HCT116 (cell line): Measurements from ENCODE around the gene VSTM1. TPM values are rescaled to one million over a fixed set of nuclear protein-coding genes. Genes with fewer than 3 reads are reported as not detected.

Experiments used
- ATAC-seq: fragments of 200-7000 bp; cut with Tn5 transposase; 2 replicates; pipeline ENCODE4 v1.9.1; 2020; ENCODE audit warnings: mild to moderate bottlenecking, moderate library complexity
- Bru-seq: library from RNA; stranded (reverse); fragments of 400-500 nt; gene quantifications from one replicate; lab custom pipeline; 2021; lab: Mats Ljungman, UMichigan
- BruChase-seq, 2 experiments: library from RNA; stranded (reverse); fragments of 400-500 nt; gene quantifications; one replicate each; lab custom pipeline; 2021; lab: Mats Ljungman, UMichigan
- BruUV-seq: library from RNA; stranded (reverse); fragments of 400-500 nt; replicated peaks from 2 replicates; lab custom pipeline; 2021; lab: Mats Ljungman, UMichigan
- CTCF ChIA-PET: fragments of 300-600 bp; sonication (Branson Sonifier 250); formaldehyde crosslinking; loops from one replicate; lab custom pipeline; 2021; ENCODE audit warnings: antibody characterized with exemption; lab: Charles Lee
- POLR2A ChIA-PET: fragments of 300-600, 350-600 bp; sonication (Branson Sonifier 250); formaldehyde crosslinking; loops from one replicate; lab custom pipeline; 2021; ENCODE audit warnings: antibody characterized with exemption; lab: Charles Lee
- RAD21 ChIA-PET, 2 experiments: fragments of 300-600 bp; sonication (Branson Sonifier 250); formaldehyde crosslinking; loops; one replicate each; lab custom pipeline; 2023; ENCODE audit warnings: low total read pairs in 2 of 2; ENCODE audit not compliant: uncharacterized antibody in 2 of 2, unreplicated experiment in 2 of 2, low non-redundant PET in 1 of 2; lab: Charles Lee
- DNase-seq: peaks from one replicate; pipeline ENCODE4 v3.0.0-alpha.2; 2010; ENCODE audit warnings: low read depth, low spot score
- H2AFZ ChIP-seq: fragments of 200-600 bp; shearing (Covaris generic), sonication (generic); 2 replicates; pipeline ENCODE4 v1.6.1; 2017; ENCODE audit warnings: low read depth, mixed run types, mixed read lengths, antibody characterized with exemption, low read length; ENCODE audit not compliant: poor library complexity, severe bottlenecking
- H3K27ac ChIP-seq: 2 replicates; pipeline ENCODE4 v1.5.1; 2012; ENCODE audit warnings: low read depth, low read length
- H3K27me3 ChIP-seq: fragments of 200-600 bp; sonication (generic); 2 replicates; pipeline ENCODE4 v1.6.1; 2016; ENCODE audit warnings: mixed run types, low read length, mixed read lengths; ENCODE audit not compliant: insufficient read depth
- H3K36me3 ChIP-seq, 2 experiments: fragments of 200-500 bp in 1 of 2; fragments of 200-600 bp in 1 of 2; sonication (Bioruptor generic) in 1 of 2; sonication (generic) in 1 of 2; 2 replicates each; pipeline versions ENCODE4 v1.5.1 to v1.6.1; 2014 to 2016; ENCODE audit warnings: low read length in 2 of 2, inconsistent platforms in 1 of 2, mixed read lengths in 1 of 2, mixed run types in 1 of 2; ENCODE audit not compliant: insufficient read depth in 2 of 2, control insufficient read depth in 1 of 2
- H3K4me1 ChIP-seq, 2 experiments: fragments of 200-600 bp in 1 of 2; sonication (generic) in 1 of 2; 2 replicates each; pipeline versions ENCODE4 v1.5.1 to v1.6.1; 2012 to 2017; ENCODE audit warnings: low read length in 2 of 2, inconsistent platforms in 1 of 2, mild to moderate bottlenecking in 1 of 2, mixed read lengths in 1 of 2, mixed run types in 1 of 2, moderate library complexity in 1 of 2; ENCODE audit not compliant: insufficient read depth in 2 of 2, control insufficient read depth in 1 of 2
- H3K4me2 ChIP-seq: fragments of 200-600 bp; sonication (generic); 2 replicates; pipeline ENCODE4 v1.6.1; 2017; ENCODE audit warnings: mixed run types, low read length, mixed read lengths
- H3K4me3 ChIP-seq, 2 experiments: fragments of 200-600 bp in 1 of 2; sonication (generic) in 1 of 2; replicated peaks in 1 of 2; 2 replicates each; pipeline ENCODE4 v1.5.1; 2011 to 2016; ENCODE audit warnings: low read length in 2 of 2, control low read depth in 1 of 2, low read depth in 1 of 2, mild to moderate bottlenecking in 1 of 2, mixed read lengths in 1 of 2, mixed run types in 1 of 2
- H3K79me2 ChIP-seq: fragments of 200-600 bp; sonication (generic); 2 replicates; pipeline ENCODE4 v1.6.1; 2017; ENCODE audit warnings: mild to moderate bottlenecking, mixed run types, low read length, moderate library complexity, mixed read lengths; ENCODE audit not compliant: insufficient read depth
- H3K9ac ChIP-seq: fragments of 200-600 bp; sonication (generic); 2 replicates; pipeline ENCODE4 v1.6.1; 2016; ENCODE audit warnings: low read length, mixed read lengths
- H3K9me2 ChIP-seq: fragments of 200-600 bp; sonication (generic), shearing (Covaris generic); 2 replicates; pipeline ENCODE4 v1.6.1; 2017; ENCODE audit warnings: mixed run types, mild to moderate bottlenecking, moderate library complexity; ENCODE audit not compliant: insufficient read depth
- H3K9me3 ChIP-seq, 2 experiments: fragments of 200-500 bp in 1 of 2; fragments of 200-600 bp in 1 of 2; sonication (Bioruptor generic) in 1 of 2; sonication (generic) in 1 of 2; 2 replicates each; pipeline ENCODE4 v1.6.1; 2014 to 2017; ENCODE audit warnings: low read length in 2 of 2, mixed read lengths in 2 of 2, inconsistent platforms in 1 of 2, low read depth in 1 of 2, mild to moderate bottlenecking in 1 of 2, mixed run types in 1 of 2, moderate library complexity in 1 of 2; ENCODE audit not compliant: control insufficient read depth in 1 of 2, insufficient read depth in 1 of 2
- H4K20me1 ChIP-seq: fragments of 200-600 bp; sonication (generic), shearing (Covaris generic); 2 replicates; pipeline ENCODE4 v1.6.1; 2017; ENCODE audit warnings: mixed run types, mild to moderate bottlenecking, moderate library complexity; ENCODE audit not compliant: insufficient read depth
- CEBPB ChIP-seq: IDR thresholded peaks from 2 replicates; pipeline ENCODE4 v1.6.1; 2012; ENCODE audit warnings: low read depth
- RAD21 ChIP-seq: IDR thresholded peaks from 2 replicates; pipeline ENCODE4 v1.6.1; 2012; ENCODE audit warnings: low read depth, mild to moderate bottlenecking
- SIN3A ChIP-seq: IDR thresholded peaks from 2 replicates; pipeline ENCODE4 v1.6.1; 2012; ENCODE audit warnings: low read depth
- SP1 ChIP-seq: IDR thresholded peaks from 2 replicates; pipeline ENCODE4 v1.6.1; 2012; ENCODE audit warnings: low read depth
- SRF ChIP-seq: IDR thresholded peaks from 2 replicates; pipeline ENCODE4 v1.6.1; 2012; ENCODE audit warnings: low read depth
- ZFX ChIP-seq: fragments of 450-650 bp; IDR thresholded peaks from 2 replicates; pipeline ENCODE4 v1.6.1; 2017
- intact Hi-C: fragments of 100-400 bp; cut with micrococcal nuclease; formaldehyde crosslinking; loops from 2 replicates; pipeline ENCODE4 v1.10.0; 2022
- long read RNA-seq: library from polyadenylated mRNA; unstranded; transcript quantifications from one replicate; pipeline ENCODE4 v2.0.0, GENCODE V29; 2021; ENCODE audit not compliant: unreplicated experiment
- polyA plus RNA-seq: library from polyadenylated mRNA; unstranded; fragments of >200 nt; gene quantifications from 2 replicates; pipeline ENCODE4 v1.2.1, GENCODE V29; 2012; ENCODE audit warnings: missing spikeins
- total RNA-seq: library from RNA; stranded (reverse); gene quantifications from one replicate; pipeline ENCODE4 v1.2.1, GENCODE V29; 2021; ENCODE audit not compliant: unreplicated experiment
- TF ChIP-seq, protein P1 (sequence below): IDR thresholded peaks from 2 replicates; pipeline ENCODE4 v1.6.1; 2012
- TF ChIP-seq, protein P2 (sequence below): IDR thresholded peaks from 2 replicates; pipeline ENCODE4 v1.6.1; 2012; ENCODE audit warnings: low read depth
- TF ChIP-seq, protein P3 (sequence below): IDR thresholded peaks from 2 replicates; pipeline ENCODE4 v1.6.1; 2012

The VSTM1 gene, protein sequence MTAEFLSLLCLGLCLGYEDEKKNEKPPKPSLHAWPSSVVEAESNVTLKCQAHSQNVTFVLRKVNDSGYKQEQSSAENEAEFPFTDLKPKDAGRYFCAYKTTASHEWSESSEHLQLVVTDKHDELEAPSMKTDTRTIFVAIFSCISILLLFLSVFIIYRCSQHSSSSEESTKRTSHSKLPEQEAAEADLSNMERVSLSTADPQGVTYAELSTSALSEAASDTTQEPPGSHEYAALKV
- total RNA-seq (not detected), Bru-seq, nascent RNA (not detected), BruChase-seq, experiment 1, labeled RNA remaining after a 6-hour chase (not detected), BruChase-seq, experiment 2, labeled RNA remaining after a 2-hour chase (not detected)
- polyA plus RNA-seq, result not detected in 2 replicates
- long read RNA-seq, result 0 reads

GRCh38 chr19:54063350-54064116, at the start of gene VSTM1:
Gene VSTM1 (minus strand): TSS chr19:54063897. CDS start chr19:54063777, 120 bp downstream.
- H3K9me2 ChIP-seq, result no peaks in the 10 kb centered on the region
- H3K79me2 ChIP-seq, result no peaks in the 10 kb centered on the region
- H3K4me3 ChIP-seq, result no peak within 1 kb of the TSS
- H2AFZ ChIP-seq, result no peak within 1 kb of the TSS
- ATAC-seq (no peak), DNase-seq (no peak)
- H3K4me1 ChIP-seq, result no peaks in the 10 kb centered on the region
- no peaks in the 10 kb centered on the region for H3K36me3 ChIP-seq
- no peaks in the 10 kb centered on the region for H4K20me1 ChIP-seq
- BruUV-seq, result no TSS peak
- H3K9ac ChIP-seq, result no peak within 1 kb of the TSS
- ChIA-PET POLR2A (no interaction called here), CTCF (no interaction called here)
- intact Hi-C loops, result no loop called here
- H3K4me2 ChIP-seq, result no peak within 1 kb of the TSS
- TF ChIP-seq, protein P1, sequence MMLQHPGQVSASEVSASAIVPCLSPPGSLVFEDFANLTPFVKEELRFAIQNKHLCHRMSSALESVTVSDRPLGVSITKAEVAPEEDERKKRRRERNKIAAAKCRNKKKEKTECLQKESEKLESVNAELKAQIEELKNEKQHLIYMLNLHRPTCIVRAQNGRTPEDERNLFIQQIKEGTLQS, result no peak
- TF ChIP-seq SP1, result no peak
- TF ChIP-seq ZFX, result no peak
- TF ChIP-seq SIN3A, result no peak
- TF ChIP-seq SRF, result no peak
- TF ChIP-seq RAD21, result no peak
- TF ChIP-seq, protein P2, sequence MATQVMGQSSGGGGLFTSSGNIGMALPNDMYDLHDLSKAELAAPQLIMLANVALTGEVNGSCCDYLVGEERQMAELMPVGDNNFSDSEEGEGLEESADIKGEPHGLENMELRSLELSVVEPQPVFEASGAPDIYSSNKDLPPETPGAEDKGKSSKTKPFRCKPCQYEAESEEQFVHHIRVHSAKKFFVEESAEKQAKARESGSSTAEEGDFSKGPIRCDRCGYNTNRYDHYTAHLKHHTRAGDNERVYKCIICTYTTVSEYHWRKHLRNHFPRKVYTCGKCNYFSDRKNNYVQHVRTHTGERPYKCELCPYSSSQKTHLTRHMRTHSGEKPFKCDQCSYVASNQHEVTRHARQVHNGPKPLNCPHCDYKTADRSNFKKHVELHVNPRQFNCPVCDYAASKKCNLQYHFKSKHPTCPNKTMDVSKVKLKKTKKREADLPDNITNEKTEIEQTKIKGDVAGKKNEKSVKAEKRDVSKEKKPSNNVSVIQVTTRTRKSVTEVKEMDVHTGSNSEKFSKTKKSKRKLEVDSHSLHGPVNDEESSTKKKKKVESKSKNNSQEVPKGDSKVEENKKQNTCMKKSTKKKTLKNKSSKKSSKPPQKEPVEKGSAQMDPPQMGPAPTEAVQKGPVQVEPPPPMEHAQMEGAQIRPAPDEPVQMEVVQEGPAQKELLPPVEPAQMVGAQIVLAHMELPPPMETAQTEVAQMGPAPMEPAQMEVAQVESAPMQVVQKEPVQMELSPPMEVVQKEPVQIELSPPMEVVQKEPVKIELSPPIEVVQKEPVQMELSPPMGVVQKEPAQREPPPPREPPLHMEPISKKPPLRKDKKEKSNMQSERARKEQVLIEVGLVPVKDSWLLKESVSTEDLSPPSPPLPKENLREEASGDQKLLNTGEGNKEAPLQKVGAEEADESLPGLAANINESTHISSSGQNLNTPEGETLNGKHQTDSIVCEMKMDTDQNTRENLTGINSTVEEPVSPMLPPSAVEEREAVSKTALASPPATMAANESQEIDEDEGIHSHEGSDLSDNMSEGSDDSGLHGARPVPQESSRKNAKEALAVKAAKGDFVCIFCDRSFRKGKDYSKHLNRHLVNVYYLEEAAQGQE, result no peak
- TF ChIP-seq, protein P3, sequence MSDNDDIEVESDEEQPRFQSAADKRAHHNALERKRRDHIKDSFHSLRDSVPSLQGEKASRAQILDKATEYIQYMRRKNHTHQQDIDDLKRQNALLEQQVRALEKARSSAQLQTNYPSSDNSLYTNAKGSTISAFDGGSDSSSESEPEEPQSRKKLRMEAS, result no peak
- TF ChIP-seq CEBPB, result no peak
- TF ChIP-seq, all 23 proteins: peak for 0
- RAD21 ChIA-PET, result no interaction called here
- Histone ChIP-seq H3K9me3 (no peaks in the 10 kb centered on the region), H3K27me3 (no peaks in the 10 kb centered on the region), H3K27ac (no peak within 1 kb of the TSS)
